NCI-H69 (cell line): Measurements from ENCODE around the gene GIMD1.

Experiments used
- DNase-seq: peaks from one replicate; lab custom pipeline; 2025; lab: John Stamatoyannopoulos, UW

Gene GIMD1

DNA sequence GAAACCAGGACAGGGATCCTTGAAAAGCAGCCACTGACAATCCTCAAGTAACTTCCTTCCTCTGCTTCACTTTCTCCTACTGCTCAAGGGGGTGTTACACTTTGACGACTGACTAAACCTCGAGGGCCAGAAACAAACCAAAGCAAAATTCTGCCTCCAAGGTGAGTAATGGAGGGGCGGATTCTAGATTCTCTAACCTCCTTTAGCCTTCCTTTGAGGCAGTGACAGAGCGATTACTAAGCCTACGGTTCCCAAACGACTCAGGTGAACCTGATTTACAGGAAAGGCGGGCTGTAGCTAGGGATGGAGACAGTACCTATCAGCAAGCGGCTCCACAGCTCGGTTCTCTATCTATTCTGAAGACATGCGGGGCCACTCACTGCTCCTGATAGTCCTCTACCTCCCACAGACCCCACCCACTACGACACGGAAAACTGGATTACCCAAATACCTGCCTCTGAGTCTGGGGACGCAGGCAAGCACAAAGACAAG is 53.1 kb downstream of the GIMD1 start:
- peak; percentile 66 for DNase-seq

DNA sequence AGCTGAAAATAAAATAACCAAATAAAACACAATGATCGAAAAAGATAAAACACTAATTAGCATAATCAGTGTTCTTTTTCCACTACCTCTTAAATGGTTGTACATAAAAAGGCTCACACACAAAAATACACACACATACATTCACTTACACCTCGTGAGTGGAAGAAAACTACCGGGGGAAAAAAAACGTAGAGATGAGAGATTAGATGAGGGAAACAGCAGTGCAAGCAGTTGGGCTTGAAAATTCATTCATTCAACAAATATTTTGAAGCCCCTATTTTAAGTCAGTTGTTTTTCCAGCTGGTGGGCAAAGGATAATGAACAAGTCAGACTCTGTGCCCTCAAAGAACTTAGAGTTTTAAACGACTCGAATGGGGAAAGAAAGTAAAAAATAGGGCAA is 53.6 kb downstream of the GIMD1 start:
- DNase-seq: peak; percentile 10

DNA sequence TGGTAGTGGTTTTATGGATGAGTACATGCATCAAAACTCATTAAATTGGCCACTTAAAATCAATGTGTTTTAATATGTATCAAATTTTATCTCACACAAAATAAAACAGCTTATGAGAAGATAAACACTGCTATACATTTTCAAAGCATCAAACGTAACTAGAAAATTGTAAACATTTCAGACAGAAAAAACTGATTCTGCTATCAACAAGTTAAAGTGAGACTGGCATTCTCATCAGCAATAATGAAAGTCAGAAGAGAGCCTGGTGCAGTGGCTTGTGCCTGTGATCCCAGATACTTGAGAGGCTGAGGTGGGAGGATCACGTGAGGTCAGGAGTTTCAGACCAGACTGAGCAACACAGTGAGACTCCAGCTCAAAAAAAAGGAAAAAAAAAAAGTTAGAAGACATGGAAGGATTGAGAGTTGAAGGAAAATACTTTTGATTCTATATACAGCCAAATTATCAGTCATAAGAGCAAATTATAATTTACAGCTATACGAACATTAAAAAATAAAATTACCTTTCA is 55.5 kb downstream of the GIMD1 start:
- no peak for DNase-seq

DNA sequence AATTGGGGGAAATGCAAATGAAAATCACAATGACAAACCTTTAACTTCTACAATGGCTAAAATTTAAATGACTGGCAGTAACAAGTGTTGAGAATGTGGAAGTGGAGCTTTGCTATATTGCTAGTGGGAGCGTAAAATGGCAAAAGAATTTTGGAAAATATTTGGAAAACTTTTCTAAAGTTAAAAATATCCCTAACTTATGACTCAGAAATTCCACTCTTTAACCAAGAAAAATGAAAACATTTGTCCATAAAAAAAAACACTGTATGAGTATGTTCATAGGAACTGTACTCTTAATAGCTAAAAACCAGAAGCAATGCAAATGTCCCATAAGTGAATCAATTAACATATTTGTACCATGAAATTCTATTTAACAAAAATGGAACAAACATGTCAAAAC is 56.2 kb downstream of the GIMD1 start:
- DNase-seq: no peak
